ENCODE data around the gene KDM1B. TPM values are rescaled to one million over a fixed set of nuclear protein-coding genes. Genes with fewer than 3 reads are reported as not detected.
A peak's percentile ranks its signal among the peaks of the same experiment; 100 is the strongest.

KDM1B gene
- total and polyA plus RNA-seq, 2 experiments from 2014 or later, result 3.8 to 9.0 TPM

DNA sequence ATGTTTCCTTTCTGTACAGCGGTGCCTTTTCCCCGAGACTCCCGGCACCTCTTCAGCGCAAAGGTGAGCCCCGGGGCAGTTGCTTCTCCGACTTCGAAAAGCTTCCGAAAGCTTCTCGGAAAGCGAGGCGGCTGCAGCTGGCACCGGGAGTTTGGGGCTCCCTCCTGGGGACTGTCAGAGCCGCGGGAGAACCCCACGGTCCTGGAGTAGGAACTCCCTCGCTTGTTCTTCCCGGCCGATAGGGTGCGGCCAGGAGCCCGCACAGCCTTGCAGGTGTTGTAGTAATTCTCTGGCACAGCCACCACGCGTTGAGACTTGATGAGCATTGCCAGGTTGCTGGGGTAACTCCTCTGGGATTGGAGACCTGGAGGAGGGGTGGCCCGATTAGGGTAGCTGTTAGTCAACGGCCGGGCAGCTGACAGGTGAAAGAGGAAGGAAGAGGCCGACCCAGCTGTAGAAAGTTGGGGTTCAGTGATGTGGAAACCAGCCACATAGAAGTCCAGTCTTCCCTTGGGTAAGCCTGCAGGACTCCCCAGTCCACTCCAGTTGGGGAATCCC, 721 bp downstream of the KDM1B start:
- peaks cover 16% of the 10 kb centered on the region for H3K36me3 Mint-ChIP-seq (ENCODE audit: low read depth)
- peaks cover 5% of the 10 kb centered on the region for H3K27me3 Mint-ChIP-seq (ENCODE audit: insufficient read depth, low read depth, poor library complexity)
- no peak overlapping the region for H3K27ac Mint-ChIP-seq
- peaks cover 17% of the 10 kb centered on the region for H3K4me1 ChIP-seq (ENCODE audit: insufficient read depth)
- ATAC-seq (peak; percentile 78), DNase-seq (ENCODE audit: low spot score) (peak; percentile 95)
- TF ChIP-seq POLR2AphosphoS5 (IDR thresholded peaks at IDR 0.05; ENCODE audit: low read depth) (no peak), EZH2 (IDR thresholded peaks at IDR 0.05; ENCODE audit: low read depth, unreplicated experiment) (no peak), NANOG (IDR thresholded peaks at IDR 0.05; ENCODE audit: borderline replicate concordance) (no peak), JUNB (IDR thresholded peaks at IDR 0.05; ENCODE audit: unreplicated experiment) (no peak)
- TF ChIP-seq, protein P1, sequence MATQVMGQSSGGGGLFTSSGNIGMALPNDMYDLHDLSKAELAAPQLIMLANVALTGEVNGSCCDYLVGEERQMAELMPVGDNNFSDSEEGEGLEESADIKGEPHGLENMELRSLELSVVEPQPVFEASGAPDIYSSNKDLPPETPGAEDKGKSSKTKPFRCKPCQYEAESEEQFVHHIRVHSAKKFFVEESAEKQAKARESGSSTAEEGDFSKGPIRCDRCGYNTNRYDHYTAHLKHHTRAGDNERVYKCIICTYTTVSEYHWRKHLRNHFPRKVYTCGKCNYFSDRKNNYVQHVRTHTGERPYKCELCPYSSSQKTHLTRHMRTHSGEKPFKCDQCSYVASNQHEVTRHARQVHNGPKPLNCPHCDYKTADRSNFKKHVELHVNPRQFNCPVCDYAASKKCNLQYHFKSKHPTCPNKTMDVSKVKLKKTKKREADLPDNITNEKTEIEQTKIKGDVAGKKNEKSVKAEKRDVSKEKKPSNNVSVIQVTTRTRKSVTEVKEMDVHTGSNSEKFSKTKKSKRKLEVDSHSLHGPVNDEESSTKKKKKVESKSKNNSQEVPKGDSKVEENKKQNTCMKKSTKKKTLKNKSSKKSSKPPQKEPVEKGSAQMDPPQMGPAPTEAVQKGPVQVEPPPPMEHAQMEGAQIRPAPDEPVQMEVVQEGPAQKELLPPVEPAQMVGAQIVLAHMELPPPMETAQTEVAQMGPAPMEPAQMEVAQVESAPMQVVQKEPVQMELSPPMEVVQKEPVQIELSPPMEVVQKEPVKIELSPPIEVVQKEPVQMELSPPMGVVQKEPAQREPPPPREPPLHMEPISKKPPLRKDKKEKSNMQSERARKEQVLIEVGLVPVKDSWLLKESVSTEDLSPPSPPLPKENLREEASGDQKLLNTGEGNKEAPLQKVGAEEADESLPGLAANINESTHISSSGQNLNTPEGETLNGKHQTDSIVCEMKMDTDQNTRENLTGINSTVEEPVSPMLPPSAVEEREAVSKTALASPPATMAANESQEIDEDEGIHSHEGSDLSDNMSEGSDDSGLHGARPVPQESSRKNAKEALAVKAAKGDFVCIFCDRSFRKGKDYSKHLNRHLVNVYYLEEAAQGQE (IDR thresholded peaks at IDR 0.05; ENCODE audit: unreplicated experiment), result no peak
- TF ChIP-seq, protein P2, sequence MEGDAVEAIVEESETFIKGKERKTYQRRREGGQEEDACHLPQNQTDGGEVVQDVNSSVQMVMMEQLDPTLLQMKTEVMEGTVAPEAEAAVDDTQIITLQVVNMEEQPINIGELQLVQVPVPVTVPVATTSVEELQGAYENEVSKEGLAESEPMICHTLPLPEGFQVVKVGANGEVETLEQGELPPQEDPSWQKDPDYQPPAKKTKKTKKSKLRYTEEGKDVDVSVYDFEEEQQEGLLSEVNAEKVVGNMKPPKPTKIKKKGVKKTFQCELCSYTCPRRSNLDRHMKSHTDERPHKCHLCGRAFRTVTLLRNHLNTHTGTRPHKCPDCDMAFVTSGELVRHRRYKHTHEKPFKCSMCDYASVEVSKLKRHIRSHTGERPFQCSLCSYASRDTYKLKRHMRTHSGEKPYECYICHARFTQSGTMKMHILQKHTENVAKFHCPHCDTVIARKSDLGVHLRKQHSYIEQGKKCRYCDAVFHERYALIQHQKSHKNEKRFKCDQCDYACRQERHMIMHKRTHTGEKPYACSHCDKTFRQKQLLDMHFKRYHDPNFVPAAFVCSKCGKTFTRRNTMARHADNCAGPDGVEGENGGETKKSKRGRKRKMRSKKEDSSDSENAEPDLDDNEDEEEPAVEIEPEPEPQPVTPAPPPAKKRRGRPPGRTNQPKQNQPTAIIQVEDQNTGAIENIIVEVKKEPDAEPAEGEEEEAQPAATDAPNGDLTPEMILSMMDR (conservative IDR thresholded peaks at IDR 0.05; ENCODE audit: low read depth in 2 of 2), result peak; percentile 26 to 49
- H3K4me3 Mint-ChIP-seq, result peak overlapping the region; percentile 99
- H3K4me1 Mint-ChIP-seq, result peaks cover 16% of the 10 kb centered on the region
- peak overlapping the region; percentile 87 for H3K4me3 ChIP-seq
- peaks cover 7% of the 10 kb centered on the region; the same call in 1 of the 2 replicates for H3K79me2 ChIP-seq (replicated peaks; ENCODE audit: insufficient read depth)
- H3K4me2 ChIP-seq, result peak overlapping the region; percentile 90
- H3K27me3 ChIP-seq (ENCODE audit: insufficient read depth), result no peaks in the 10 kb centered on the region
- H3K9me2 ChIP-seq (ENCODE audit: insufficient read depth), result no peaks in the 10 kb centered on the region
- peaks cover under 1% of the 10 kb centered on the region; the same call in 1 of the 2 replicates for H3K36me3 ChIP-seq (ENCODE audit: insufficient read depth)
- H3K27ac ChIP-seq (ENCODE audit: low read depth), result no peak overlapping the region
- H2AFZ ChIP-seq, result peak overlapping the region; percentile 90
- no peaks in the 10 kb centered on the region for H3K9me3 Mint-ChIP-seq
- H4K20me1 ChIP-seq (replicated peaks; ENCODE audit: insufficient read depth), result no peaks in the 10 kb centered on the region
- H3F3A ChIP-seq (replicated peaks; ENCODE audit: low read depth), result 0 out of 2 replicates have a peak, but pooled peaks cover 1% of the 10 kb centered on the region

DNA sequence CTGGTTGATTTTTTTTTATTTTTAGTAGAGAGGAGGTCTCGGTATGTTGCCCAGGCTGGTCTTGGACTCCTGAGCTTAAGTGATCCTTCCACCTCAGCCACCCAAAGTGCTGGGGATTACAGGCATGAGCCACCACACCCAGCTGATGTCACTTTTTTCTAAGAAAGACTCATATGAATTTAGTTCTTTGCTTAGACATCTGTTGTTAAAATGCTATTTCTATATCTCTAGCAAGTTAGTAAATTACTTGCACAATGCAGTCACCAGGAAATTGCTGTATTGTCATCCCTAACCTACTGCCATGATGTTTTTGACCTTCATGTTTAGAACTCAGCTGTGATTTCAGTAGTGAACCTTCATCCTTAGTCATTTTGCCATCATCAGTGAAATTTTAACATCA, 5.7 kb downstream of the KDM1B start:
- Mint-ChIP-seq H3K27ac (no peak overlapping the region), H3K4me3 (no peak overlapping the region), H3K27me3 (ENCODE audit: insufficient read depth, low read depth, poor library complexity) (peaks cover 2% of the 10 kb centered on the region), H3K9me3 (no peaks in the 10 kb centered on the region), H3K36me3 (ENCODE audit: low read depth) (peaks cover 41% of the 10 kb centered on the region), H3K4me1 (peaks cover 5% of the 10 kb centered on the region; the same call in 2 of the 3 replicates)
- no peaks in the 10 kb centered on the region for H3K9me2 ChIP-seq (ENCODE audit: insufficient read depth)
- no peaks in the 10 kb centered on the region; the same call in 1 of the 2 replicates for H3K79me2 ChIP-seq (replicated peaks; ENCODE audit: insufficient read depth)
- ATAC-seq, result no peak
- no peaks in the 10 kb centered on the region for H4K20me1 ChIP-seq (replicated peaks; ENCODE audit: insufficient read depth)
- 0 out of 2 replicates have a peak, but pooled peaks cover 3% of the 10 kb centered on the region for H3F3A ChIP-seq (replicated peaks; ENCODE audit: low read depth)
- DNase-seq (ENCODE audit: low spot score), result no peak
- H3K4me2 ChIP-seq, result no peak overlapping the region
- H3K36me3 ChIP-seq (ENCODE audit: insufficient read depth), result peaks cover 19% of the 10 kb centered on the region
- no peaks in the 10 kb centered on the region for H3K27me3 ChIP-seq (ENCODE audit: insufficient read depth)
- no peak overlapping the region for H3K27ac ChIP-seq (ENCODE audit: low read depth)
- H3K4me1 ChIP-seq (ENCODE audit: insufficient read depth), result peaks cover 3% of the 10 kb centered on the region; the same call in 1 of the 2 replicates
- no peak overlapping the region for H2AFZ ChIP-seq
- no peak overlapping the region for H3K4me3 ChIP-seq
- no peak for TF ChIP-seq EZH2phosphoT487 (IDR thresholded peaks at IDR 0.05; ENCODE audit: unreplicated experiment)
- TF ChIP-seq ZNF114 (CRISPR knock-in tag; IDR thresholded peaks at IDR 0.05), result no peak
- TF ChIP-seq NANOG (IDR thresholded peaks at IDR 0.05; ENCODE audit: borderline replicate concordance), result no peak
- no peak for TF ChIP-seq JUNB (IDR thresholded peaks at IDR 0.05; ENCODE audit: unreplicated experiment)
- TF ChIP-seq, protein P1 (IDR thresholded peaks at IDR 0.05; ENCODE audit: unreplicated experiment), result no peak

All from GM23338 (cell line).